ENCODE results near the gene ITGB7. TPM values are rescaled to one million over a fixed set of nuclear protein-coding genes. Genes with fewer than 3 reads are reported as not detected.

Gene ITGB7
- total RNA-seq, 1 donor from 2014 or later = not detected

DNA sequence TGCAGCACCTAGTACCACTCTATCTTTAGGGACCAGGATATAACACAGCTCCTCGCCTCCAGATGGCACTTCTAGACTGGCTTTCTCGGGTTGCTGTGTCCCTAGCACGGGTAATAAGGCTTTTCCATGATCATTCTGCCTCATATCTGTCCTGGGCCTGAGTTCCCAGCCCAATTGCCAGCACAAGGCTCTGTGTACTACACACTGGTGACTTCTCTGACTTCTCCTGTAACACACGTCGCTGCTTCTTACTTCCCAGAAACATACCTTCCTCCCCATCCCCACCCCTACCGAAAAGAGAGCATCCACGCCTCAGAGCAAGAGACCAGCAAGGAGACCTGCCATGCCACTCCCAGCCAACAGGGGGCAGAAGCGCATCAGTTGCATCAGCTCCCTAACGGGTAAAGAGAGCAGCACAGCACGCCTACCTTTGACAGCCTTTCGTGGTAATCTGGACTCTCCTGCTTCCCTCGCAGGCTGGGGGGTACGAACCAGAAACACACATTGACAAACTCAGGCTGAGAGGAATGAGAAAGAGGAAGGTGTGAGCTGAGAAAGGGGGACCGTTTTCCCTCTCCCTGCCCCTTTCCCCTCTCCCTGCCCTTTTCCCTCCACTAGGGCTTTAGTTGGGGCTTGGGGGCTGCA lies 47.7 kb downstream of the ITGB7 start:
- DNase-seq (ENCODE audit: extremely low read depth, low read depth, low spot score) = no peak

DNA sequence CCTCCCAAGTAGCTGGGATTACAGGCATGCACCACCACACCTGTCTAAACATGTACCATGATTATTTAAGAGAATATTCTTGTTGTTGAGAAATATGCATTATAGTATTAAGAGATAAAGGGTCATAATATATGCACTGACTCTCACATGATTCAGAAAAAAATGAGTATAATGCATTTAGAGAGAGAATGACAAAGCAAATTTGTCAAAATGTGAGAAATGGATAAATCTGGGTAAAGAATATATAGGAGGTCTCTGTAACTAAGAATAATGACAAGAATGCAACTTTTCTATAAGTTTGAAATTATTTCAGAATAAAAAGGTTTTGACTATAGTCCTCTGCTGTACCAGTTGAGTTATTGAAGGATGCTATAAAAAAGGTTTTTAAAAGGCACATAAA lies 54.7 kb downstream of the ITGB7 start:
- DNase-seq (ENCODE audit: extremely low read depth, low read depth, low spot score) = no peak

DNA sequence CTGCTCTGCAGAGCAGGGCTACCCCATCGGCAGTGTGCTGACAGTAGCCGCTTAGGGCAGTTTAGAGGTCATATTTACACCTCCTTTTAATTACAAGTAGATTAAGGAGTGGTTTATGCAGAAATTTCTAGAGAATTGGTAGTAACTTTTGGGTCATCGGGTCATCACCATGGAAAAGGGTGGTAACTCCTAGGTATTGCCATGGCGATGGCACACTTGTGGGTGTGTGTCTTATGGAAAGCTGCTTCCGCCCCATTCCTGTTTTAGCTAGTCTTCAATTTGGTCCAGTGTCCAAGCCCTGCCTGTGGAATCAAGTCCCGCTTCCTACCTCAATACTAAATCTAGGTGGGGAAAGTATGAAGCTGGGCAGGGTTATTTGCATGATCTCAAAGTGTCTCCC lies 56.0 kb downstream of the ITGB7 start:
- DNase-seq (ENCODE audit: extremely low read depth, low read depth, low spot score) = no peak

DNA sequence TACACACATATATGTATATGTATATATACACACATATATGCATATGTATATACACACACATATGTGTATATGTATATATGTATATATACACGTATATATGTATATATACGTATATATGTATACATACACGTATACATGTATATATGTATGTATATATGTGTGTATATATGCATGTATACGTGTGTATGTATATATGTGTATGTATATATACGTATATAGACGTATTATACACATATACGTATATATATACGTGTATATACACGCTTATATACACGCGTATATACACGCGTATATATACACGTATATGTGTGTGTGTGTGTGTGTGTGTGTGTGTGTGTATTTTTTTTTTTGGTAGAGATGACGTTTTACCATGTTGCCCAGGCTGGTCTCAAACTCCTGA lies 59.4 kb downstream of the ITGB7 start:
- no peak for DNase-seq (ENCODE audit: extremely low read depth, low read depth, low spot score)

DNA sequence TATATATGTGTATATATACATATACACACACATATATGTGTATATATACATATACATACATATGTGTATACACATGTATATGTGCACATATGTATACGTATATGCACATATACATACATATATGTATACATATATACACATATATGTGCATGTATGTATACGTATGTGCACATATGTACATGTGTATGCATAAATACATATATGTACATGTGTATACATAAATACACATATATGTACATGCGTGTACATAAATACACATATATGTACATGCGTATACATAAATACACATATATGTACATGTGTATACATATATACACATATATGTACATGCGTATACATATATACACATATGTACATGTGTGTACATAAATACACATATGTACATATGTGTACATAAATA lies 59.9 kb downstream of the ITGB7 start:
- DNase-seq (ENCODE audit: extremely low read depth, low read depth, low spot score) = no peak

DNA sequence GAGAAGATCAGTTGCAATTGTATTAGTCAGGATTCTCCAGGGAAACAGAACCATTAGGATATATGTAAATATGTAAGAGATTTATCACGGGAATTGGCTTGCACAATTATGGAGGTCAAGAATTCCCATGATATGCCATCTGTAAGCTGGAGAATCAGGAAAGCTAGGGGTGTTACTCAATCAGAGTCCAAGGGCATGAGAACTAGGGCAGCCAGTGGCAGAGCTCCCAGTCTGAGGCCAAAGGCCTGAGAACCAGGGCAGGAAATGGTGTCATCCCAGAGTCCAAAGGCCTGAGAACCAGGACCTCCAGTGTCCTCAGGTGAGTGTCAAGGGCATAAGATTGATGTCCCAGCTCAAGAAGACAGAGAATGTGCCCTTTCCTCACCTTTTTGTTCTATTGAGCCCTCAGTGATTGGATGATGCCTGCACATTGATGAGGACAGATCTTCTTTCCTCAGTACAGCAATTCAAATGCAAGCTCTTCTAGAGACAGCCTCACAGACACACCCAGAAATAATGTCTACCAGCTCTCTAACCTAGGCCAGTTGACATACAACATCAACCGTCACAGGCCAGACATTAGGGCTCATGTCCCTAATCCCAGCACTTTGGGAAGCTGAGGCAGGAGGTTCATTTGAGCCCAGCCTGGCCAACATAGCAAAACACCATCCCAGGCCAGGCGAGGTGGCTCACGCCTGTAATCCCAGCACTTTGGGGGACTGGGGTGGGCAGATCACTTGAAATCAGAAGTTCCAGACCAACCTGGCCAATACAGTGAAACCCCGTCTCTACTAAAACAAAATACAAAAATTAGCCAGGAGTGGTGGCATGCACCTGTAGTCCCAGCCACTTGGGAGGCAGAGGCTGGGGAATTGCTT lies 61.4 kb downstream of the ITGB7 start:
- DNase-seq (ENCODE audit: extremely low read depth, low read depth, low spot score) = no peak

DNA sequence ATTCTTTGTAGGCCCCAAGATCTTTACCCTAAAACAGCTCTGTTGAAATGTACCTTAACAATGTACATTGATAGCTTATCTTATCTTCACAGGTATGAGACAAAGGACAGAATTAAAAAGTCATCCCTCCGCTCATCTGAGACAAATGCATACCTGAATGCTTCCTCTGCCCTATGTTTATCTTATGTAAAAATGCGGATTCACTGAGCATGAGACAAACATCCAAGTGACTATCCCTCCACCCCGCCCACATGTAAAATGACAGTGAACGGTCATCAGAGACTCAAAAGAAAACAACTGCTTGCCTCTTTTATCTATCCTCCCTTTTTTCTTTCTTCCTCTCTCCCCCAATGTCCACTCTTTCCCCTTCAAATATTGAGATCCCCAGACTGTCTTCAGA lies 63.7 kb downstream of the ITGB7 start:
- DNase-seq (ENCODE audit: extremely low read depth, low read depth, low spot score) = no peak

Other genes with a start within 250 kb of the ITGB7 start
- gene EIF4B, start 200.8 kb downstream of the ITGB7 start, total RNA-seq = 250 and 312 TPM in 2 replicates
- 38.5 and 66.7 TPM in 2 replicates for gene TNS2, start 157.2 kb downstream of the ITGB7 start, total RNA-seq
- gene SPRYD3, start 127.9 kb downstream of the ITGB7 start, total RNA-seq = 27.0 and 32.7 TPM in 2 replicates
- 21.5 and 55.3 TPM in 2 replicates for gene IGFBP6, start 109.6 kb downstream of the ITGB7 start, total RNA-seq
- gene SOAT2, start 103.8 kb downstream of the ITGB7 start, total RNA-seq = not detected in 2 replicates
- 9.2 and 10.9 TPM in 2 replicates for gene ZNF740, start 26.5 kb downstream of the ITGB7 start, total RNA-seq
- gene CSAD, start 26.3 kb downstream of the ITGB7 start, total RNA-seq = 5.7 and 17.3 TPM in 2 replicates
- gene RARG, start 25.0 kb upstream of the ITGB7 start, total RNA-seq = 9.8 and 16.7 TPM in 2 replicates
- gene ESPL1, start 61.0 kb upstream of the ITGB7 start, total RNA-seq = 2.6 and 4.8 TPM in 2 replicates
- 344 and 417 TPM in 2 replicates for gene PFDN5, start 88.3 kb upstream of the ITGB7 start, total RNA-seq
- gene MYG1, start 92.4 kb upstream of the ITGB7 start, total RNA-seq = 41.4 and 55.0 TPM in 2 replicates
- 51.8 and 56.7 TPM in 2 replicates for gene AAAS, start 114.4 kb upstream of the ITGB7 start, total RNA-seq
- not detected in 2 replicates for gene SP7, start 129.1 kb upstream of the ITGB7 start, total RNA-seq
- gene SP1, start 172.9 kb upstream of the ITGB7 start, total RNA-seq = 30.1 and 39.0 TPM in 2 replicates
- gene AMHR2, start 216.6 kb upstream of the ITGB7 start, total RNA-seq = not detected in 2 replicates
- 50.5 and 55.0 TPM in 2 replicates for gene PRR13, start 234.5 kb upstream of the ITGB7 start, total RNA-seq
- 379 and 520 TPM in 2 replicates for gene PCBP2, start 244.9 kb upstream of the ITGB7 start, total RNA-seq